Prostate gland (tissue), 2 donors: ENCODE data around the gene TMEM235.

ENCODE experiments used
- POLR2A ChIP-seq: fragments of 450-650 bp; IDR thresholded peaks from one replicate; pipeline ENCODE4 v1.6.1; 2016; ENCODE audit warnings: antibody characterized with exemption, mild to moderate bottlenecking
- TF ChIP-seq, protein P1 (sequence below), 4 experiments: fragments of 200-600 bp in 2 of 4; fragments of 450-650 bp in 2 of 4; sonication (generic) in 2 of 4; IDR thresholded peaks; 1 replicate in 3 of 4; 2 replicates in 1 of 4; pipeline ENCODE4 v1.5.1; 2016 to 2019; ENCODE audit warnings: antibody characterized with exemption in 4 of 4, mild to moderate bottlenecking in 2 of 4, moderate library complexity in 2 of 4

- no peak for TF ChIP-seq POLR2A
- TF ChIP-seq, protein P1, sequence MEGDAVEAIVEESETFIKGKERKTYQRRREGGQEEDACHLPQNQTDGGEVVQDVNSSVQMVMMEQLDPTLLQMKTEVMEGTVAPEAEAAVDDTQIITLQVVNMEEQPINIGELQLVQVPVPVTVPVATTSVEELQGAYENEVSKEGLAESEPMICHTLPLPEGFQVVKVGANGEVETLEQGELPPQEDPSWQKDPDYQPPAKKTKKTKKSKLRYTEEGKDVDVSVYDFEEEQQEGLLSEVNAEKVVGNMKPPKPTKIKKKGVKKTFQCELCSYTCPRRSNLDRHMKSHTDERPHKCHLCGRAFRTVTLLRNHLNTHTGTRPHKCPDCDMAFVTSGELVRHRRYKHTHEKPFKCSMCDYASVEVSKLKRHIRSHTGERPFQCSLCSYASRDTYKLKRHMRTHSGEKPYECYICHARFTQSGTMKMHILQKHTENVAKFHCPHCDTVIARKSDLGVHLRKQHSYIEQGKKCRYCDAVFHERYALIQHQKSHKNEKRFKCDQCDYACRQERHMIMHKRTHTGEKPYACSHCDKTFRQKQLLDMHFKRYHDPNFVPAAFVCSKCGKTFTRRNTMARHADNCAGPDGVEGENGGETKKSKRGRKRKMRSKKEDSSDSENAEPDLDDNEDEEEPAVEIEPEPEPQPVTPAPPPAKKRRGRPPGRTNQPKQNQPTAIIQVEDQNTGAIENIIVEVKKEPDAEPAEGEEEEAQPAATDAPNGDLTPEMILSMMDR (IDR thresholded peaks at IDR 0.05): no peak
These were observed 3.9 kb upstream of the TMEM235 start for GRCh38 chr17:78227455-78227916.
